GM23338 (cell line): ENCODE measurements around the gene KRTAP5-1. TPM values are rescaled to one million over a fixed set of nuclear protein-coding genes. Genes with fewer than 3 reads are reported as not detected.

Source experiments
- ATAC-seq: fragments of 200-7000 bp; cut with Tn5 transposase; 3 replicates; pipeline ENCODE4 v1.9.1; 2020
- DNase-seq: peaks from one replicate; pipeline ENCODE4 v3.0.0-alpha.2; 2015; ENCODE audit warnings: low spot score
- H2AFZ ChIP-seq: fragments of 200-600 bp; sonication (generic); 2 replicates; pipeline ENCODE4 v1.8.0; 2016; ENCODE audit warnings: antibody characterized with exemption, mild to moderate bottlenecking, moderate library complexity
- H3F3A ChIP-seq: fragments of 200-600 bp; sonication (generic); replicated peaks from 2 replicates; pipeline ENCODE4 v1.8.0; 2017; ENCODE audit warnings: antibody characterized with exemption, mixed run types, low read depth
- H3K27ac ChIP-seq: fragments of 200-600 bp; sonication (generic); 2 replicates; pipeline ENCODE4 v1.6.1; 2016; ENCODE audit warnings: low read depth
- H3K27me3 ChIP-seq: fragments of 200-600 bp; sonication (generic); 2 replicates; pipeline ENCODE4 v1.8.0; 2016; ENCODE audit warnings: mild to moderate bottlenecking, mixed run types, moderate library complexity; ENCODE audit not compliant: insufficient read depth
- H3K36me3 ChIP-seq: fragments of 200-600 bp; sonication (generic); 2 replicates; pipeline ENCODE4 v1.8.0; 2016; ENCODE audit warnings: mild to moderate bottlenecking; ENCODE audit not compliant: insufficient read depth
- H3K4me1 ChIP-seq: fragments of 200-600 bp; sonication (generic); 2 replicates; pipeline ENCODE4 v1.8.0; 2016; ENCODE audit warnings: mild to moderate bottlenecking, moderate library complexity; ENCODE audit not compliant: insufficient read depth
- H3K4me2 ChIP-seq: fragments of 200-600 bp; sonication (generic); 2 replicates; pipeline ENCODE4 v1.7.1; 2017; ENCODE audit warnings: mixed run types
- H3K4me3 ChIP-seq: fragments of 200-600 bp; sonication (generic); 2 replicates; pipeline ENCODE4 v1.6.1; 2016; ENCODE audit warnings: mixed run types
- H3K79me2 ChIP-seq: fragments of 200-600 bp; sonication (generic); replicated peaks from 2 replicates; pipeline ENCODE4 v1.8.0; 2017; ENCODE audit warnings: mild to moderate bottlenecking; ENCODE audit not compliant: insufficient read depth
- H3K9me2 ChIP-seq: fragments of 200-600 bp; sonication (generic); 2 replicates; pipeline ENCODE4 v1.8.0; 2017; ENCODE audit not compliant: insufficient read depth
- H4K20me1 ChIP-seq: fragments of 200-600 bp; sonication (generic); replicated peaks from 2 replicates; pipeline ENCODE4 v1.8.0; 2017; ENCODE audit warnings: mild to moderate bottlenecking; ENCODE audit not compliant: insufficient read depth
- H3K27ac Mint-ChIP-seq: 2 replicates; pipeline ENCODE4 v1.8.0; 2020; ENCODE audit warnings: inconsistent platforms, mild to moderate bottlenecking, moderate library complexity, mixed read lengths
- H3K27me3 Mint-ChIP-seq: 3 replicates; pipeline ENCODE4 v1.8.0; 2022; ENCODE audit warnings: low read depth, mild to moderate bottlenecking, moderate library complexity, mixed read lengths, inconsistent platforms; ENCODE audit not compliant: insufficient read depth, poor library complexity
- H3K36me3 Mint-ChIP-seq: 3 replicates; pipeline ENCODE4 v1.8.0; 2021; ENCODE audit warnings: low read depth, mild to moderate bottlenecking, inconsistent platforms, moderate library complexity, mixed read lengths
- H3K4me1 Mint-ChIP-seq: 3 replicates; pipeline ENCODE4 v1.8.0; 2020; ENCODE audit warnings: mild to moderate bottlenecking, inconsistent platforms, mixed read lengths
- H3K4me3 Mint-ChIP-seq: 3 replicates; pipeline ENCODE4 v1.8.0; 2021; ENCODE audit warnings: moderate library complexity, mild to moderate bottlenecking, inconsistent platforms, mixed read lengths
- H3K9me3 Mint-ChIP-seq: 3 replicates; pipeline ENCODE4 v1.8.0; 2020; ENCODE audit warnings: moderate library complexity, mild to moderate bottlenecking, inconsistent platforms, mixed read lengths
- CREB1 ChIP-seq: fragments of 250-450 bp; sonication (Bioruptor Pico); IDR thresholded peaks from 2 replicates; pipeline ENCODE4 v1.5.0; 2020; ENCODE audit warnings: low read depth, mild to moderate bottlenecking, moderate library complexity
- POLR2AphosphoS5 ChIP-seq: IDR thresholded peaks from 2 replicates; pipeline ENCODE4 v1.6.1; 2016; ENCODE audit warnings: antibody characterized with exemption, low read depth
- REST ChIP-seq: IDR thresholded peaks from one replicate; pipeline ENCODE4 v1.6.1; 2018; ENCODE audit warnings: antibody characterized with exemption; ENCODE audit not compliant: unreplicated experiment
- STAT1 ChIP-seq: IDR thresholded peaks from one replicate; pipeline ENCODE4 v1.6.1; 2016; ENCODE audit warnings: antibody characterized with exemption; ENCODE audit not compliant: unreplicated experiment
- polyA plus RNA-seq: library from polyadenylated mRNA; unstranded; fragments of >200 nt; fragmentation: Nextera tagmentation; extraction: Ambion mirVana; gene quantifications from 2 replicates; pipeline ENCODE4 v1.2.1, GENCODE V29; 2016
- total RNA-seq: library from RNA; depleted of rRNA; stranded (reverse); fragments of >200 nt; shearing (Covaris generic); gene quantifications from 2 replicates; pipeline ENCODE4 v1.2.3, GENCODE V29; 2014
- TF ChIP-seq, protein P1 (sequence below), 2 experiments: fragments of 200-600 bp in 1 of 2; sonication (generic) in 1 of 2; conservative IDR thresholded peaks; 2 replicates each; pipeline versions ENCODE4 v1.5.1 to v1.6.1; 2016 to 2017; ENCODE audit warnings: antibody characterized with exemption in 2 of 2, low read depth in 2 of 2, mild to moderate bottlenecking in 2 of 2, moderate library complexity in 1 of 2

KRTAP5-1 gene
- total and polyA plus RNA-seq, 2 experiments from 2014 or later: not detected

DNA sequence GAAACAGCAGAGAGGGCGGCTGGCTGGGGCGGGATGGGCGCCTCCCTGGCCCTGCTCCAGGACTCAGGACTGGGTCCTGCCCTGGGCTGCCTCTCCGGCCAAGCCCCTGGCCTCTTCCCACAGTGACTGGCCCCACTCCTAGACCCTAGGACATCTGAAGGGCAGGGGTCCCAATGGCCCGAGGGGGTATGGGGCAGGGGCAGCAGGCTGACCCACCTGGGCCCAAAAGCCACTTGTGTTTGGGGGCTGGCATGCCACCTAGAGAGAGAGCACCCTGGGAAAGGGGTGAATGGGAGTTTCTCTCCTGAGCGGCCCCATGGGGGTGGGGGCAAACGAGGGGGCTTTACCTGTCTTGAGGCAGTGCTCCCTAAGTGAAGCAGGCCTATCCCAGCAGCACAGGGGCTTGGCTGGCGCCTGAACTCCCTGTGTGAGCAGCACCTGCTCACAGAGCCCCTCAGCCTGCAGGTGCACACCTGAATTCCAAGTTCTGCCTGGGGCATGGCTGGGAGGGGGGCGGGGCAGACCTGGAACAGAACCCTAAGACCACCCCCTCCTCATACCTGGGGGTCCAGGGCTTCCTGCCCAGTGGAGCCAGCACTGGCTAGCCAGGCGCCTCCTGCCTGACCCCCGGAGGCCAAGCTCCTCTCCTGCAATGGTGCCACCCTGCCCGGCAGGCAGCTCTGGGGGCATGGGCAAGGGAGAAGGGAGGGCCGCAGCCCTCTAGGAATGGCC, 29.9 kb downstream of the KRTAP5-1 start (continued):
- TF ChIP-seq STAT1: no peak
- TF ChIP-seq CREB1 (CRISPR knock-in tag): no peak
- TF ChIP-seq REST: no peak

- Mint-ChIP-seq H3K9me3 (no peaks in the 10 kb centered on the region), H3K27me3 (peaks cover 56% of the 10 kb centered on the region), H3K36me3 (no peaks in the 10 kb centered on the region), H3K4me3 (no peak overlapping the region; the same call in 2 of the 3 replicates), H3K4me1 (peaks cover 25% of the 10 kb centered on the region), H3K27ac (no peak overlapping the region)
- no peaks in the 10 kb centered on the region for H3K79me2 ChIP-seq
- DNase-seq (peak; percentile 82), ATAC-seq (peak; percentile 80)
- H3K4me1 ChIP-seq: peaks cover 29% of the 10 kb centered on the region
- peaks cover 58% of the 10 kb centered on the region for H3K27me3 ChIP-seq
- H3K4me2 ChIP-seq: peak overlapping the region; percentile 65; the same call in 1 of the 2 replicates
- H3K4me3 ChIP-seq: peak overlapping the region; percentile 20; the same call in 1 of the 2 replicates
- H3K27ac ChIP-seq: no peak overlapping the region
- no peaks in the 10 kb centered on the region for H3F3A ChIP-seq
- no peaks in the 10 kb centered on the region for H4K20me1 ChIP-seq
- H3K36me3 ChIP-seq: no peaks in the 10 kb centered on the region
- TF ChIP-seq REST (no peak), POLR2AphosphoS5 (no peak)
- TF ChIP-seq, protein P1, sequence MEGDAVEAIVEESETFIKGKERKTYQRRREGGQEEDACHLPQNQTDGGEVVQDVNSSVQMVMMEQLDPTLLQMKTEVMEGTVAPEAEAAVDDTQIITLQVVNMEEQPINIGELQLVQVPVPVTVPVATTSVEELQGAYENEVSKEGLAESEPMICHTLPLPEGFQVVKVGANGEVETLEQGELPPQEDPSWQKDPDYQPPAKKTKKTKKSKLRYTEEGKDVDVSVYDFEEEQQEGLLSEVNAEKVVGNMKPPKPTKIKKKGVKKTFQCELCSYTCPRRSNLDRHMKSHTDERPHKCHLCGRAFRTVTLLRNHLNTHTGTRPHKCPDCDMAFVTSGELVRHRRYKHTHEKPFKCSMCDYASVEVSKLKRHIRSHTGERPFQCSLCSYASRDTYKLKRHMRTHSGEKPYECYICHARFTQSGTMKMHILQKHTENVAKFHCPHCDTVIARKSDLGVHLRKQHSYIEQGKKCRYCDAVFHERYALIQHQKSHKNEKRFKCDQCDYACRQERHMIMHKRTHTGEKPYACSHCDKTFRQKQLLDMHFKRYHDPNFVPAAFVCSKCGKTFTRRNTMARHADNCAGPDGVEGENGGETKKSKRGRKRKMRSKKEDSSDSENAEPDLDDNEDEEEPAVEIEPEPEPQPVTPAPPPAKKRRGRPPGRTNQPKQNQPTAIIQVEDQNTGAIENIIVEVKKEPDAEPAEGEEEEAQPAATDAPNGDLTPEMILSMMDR (conservative IDR thresholded peaks at IDR 0.05; ENCODE audit: low read depth in 2 of 2): peak; percentile 13 to 63; a peak in 2 of 4 replicates
- H3K9me2 ChIP-seq: no peaks in the 10 kb centered on the region
- no peak overlapping the region for H2AFZ ChIP-seq
Observed at GRCh38 chr11:1553808-1554594, 31.1 kb downstream of the KRTAP5-1 start.
